ENCODE measurements around the gene FANCE.

DNA sequence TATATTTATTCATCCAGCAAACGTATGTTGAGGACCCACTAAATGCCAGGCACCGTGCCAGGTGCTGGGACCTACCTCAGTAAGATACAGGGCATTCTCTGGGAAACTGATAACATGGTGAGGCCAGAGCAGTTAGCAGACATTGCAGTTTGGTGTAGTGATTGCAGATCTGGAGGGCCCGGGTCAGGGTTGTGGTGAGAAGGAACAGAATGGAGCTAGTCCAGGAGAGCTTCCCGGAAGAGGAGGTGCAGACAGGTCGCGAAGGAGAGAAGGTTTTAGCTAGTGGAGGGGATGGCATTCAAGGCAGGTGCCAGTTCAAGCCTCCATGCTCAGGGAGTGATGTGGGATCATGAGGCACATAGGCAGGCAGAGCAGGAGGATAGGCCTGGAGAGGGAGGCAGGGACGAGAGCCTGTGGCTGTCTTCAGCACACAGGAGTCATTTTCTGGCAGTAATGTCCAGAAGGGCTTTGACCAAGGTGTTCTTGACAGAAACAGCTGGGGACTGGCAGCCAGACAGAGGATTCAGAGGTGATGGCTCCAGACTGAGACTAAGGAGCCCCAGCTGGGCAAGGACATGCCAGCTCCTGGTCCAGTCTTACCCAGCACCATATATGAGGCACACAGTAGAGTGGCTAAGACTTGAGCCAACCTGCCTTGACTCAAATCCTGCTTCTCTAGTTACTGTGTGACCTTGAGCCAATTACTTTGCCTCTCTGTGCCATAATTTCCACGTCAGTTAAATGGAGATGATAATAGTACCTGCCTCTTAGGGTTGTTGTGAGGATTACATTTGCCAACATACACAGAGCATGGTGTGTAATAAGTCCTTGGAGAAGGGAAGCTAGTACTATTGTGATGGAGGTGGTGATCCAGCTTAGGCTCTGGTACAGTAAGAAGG is 48.3 kb upstream of the FANCE start:
- TF ChIP-seq CTCF (conservative IDR thresholded peaks at IDR 0.05; ENCODE audit: low read depth, low read length) (no peak), EZH2 (IDR thresholded peaks at IDR 0.05; ENCODE audit: borderline replicate concordance, low read depth, low read length, poor library complexity, severe bottlenecking) (no peak)

All from A673 (cell line).